ENCODE data around the gene PCNX2. TPM values are rescaled to one million over a fixed set of nuclear protein-coding genes. Genes with fewer than 3 reads are reported as not detected.

PCNX2 gene
- total and polyA plus RNA-seq, 2 experiments from 2014 or later: 5.0 to 13.7 TPM

DNA sequence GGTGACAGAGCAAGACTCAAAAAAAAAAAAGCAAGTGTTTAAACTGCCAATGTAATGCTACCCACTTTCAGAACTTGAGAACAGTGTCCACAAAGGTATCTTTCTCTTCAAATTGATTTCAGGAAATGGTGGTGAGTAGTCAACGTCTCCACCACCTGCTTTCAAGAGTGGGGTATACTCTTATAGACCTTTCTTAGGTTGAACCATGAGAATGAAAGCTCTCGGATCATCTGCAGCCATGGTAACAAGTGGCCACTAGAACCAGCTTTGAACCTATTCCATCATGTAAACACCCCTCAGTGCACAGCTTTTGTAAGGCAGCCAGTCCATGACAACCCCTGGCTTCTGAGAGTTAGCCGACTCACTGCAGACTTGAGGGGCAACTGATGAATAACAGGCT, 237.7 kb downstream of the PCNX2 start:
- H3K9ac ChIP-seq: no peak overlapping the region
- H2AFZ ChIP-seq: no peak overlapping the region
- WGBS, 2 experiments (ENCODE audit: low coverage in 1 of 2, low lambda C conversion rate in 2 of 2, missing lambda C conversion rate in 2 of 2): 95 to 96% methylated on average over 3 of the region's 3 CpGs
- H3K4me2 ChIP-seq (ENCODE audit: unreplicated experiment): no peak overlapping the region
- no peaks in the 10 kb centered on the region for H3K4me1 ChIP-seq (ENCODE audit: insufficient read depth)
- no peaks in the 10 kb centered on the region for H3K79me2 ChIP-seq (ENCODE audit: insufficient read depth)
- no peak overlapping the region for H3K27ac ChIP-seq
- no peak for DNase-seq
- no peaks in the 10 kb centered on the region for H3K9me3 ChIP-seq (ENCODE audit: low read depth)
- H3K27me3 ChIP-seq (replicated peaks; ENCODE audit: insufficient read depth): no peaks in the 10 kb centered on the region
- TF ChIP-seq EZH2 (IDR thresholded peaks at IDR 0.05; ENCODE audit: insufficient read depth, poor library complexity, severe bottlenecking) (no peak), EZH2phosphoT487 (IDR thresholded peaks at IDR 0.05; ENCODE audit: insufficient read depth, low read depth) (no peak)
- H3K9me2 ChIP-seq (ENCODE audit: insufficient read depth): no peaks in the 10 kb centered on the region
- no peaks in the 10 kb centered on the region for H3F3A ChIP-seq (ENCODE audit: insufficient read depth)
- H3K36me3 ChIP-seq (ENCODE audit: low read depth): 0 out of 2 replicates have a peak, but pooled peaks cover 8% of the 10 kb centered on the region
- H4K20me1 ChIP-seq (ENCODE audit: insufficient read depth): no peaks in the 10 kb centered on the region
- in situ Hi-C loops (cut with MboI): no loop called here
- no peak overlapping the region for H3K4me3 ChIP-seq

DNA sequence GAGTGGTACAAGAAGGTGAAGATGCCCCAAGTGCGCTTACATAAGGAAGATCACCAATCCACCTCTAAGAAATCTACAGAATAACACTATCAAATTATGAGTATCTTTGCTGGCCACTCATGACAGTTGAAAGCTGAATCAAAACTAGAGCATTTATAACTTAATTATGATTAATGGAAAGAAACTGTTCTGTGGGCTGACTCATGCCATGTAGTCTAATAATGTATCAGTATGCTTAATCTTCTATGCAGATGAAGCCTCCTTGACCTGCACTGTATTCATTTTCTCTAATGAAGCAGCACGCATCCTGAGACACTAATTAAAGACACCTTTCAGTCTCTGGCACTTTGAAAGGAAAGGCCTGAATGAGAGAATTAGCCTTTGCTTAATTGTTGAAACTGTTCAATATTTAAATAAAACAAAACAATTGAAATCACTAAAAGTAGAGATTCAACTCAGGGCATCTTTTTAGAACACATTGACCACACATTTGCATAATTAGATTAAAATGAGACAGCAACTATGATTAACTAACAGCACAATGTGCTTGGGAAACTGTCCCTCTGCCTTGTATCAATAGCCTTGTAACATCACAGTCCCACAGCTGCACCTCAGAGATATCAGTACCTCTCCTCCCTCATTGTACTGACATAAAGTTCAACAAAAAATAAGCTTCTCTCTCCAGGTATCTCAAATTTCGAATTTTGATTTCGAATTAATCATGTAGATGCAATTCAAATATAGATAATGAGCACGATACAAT, 239.5 kb downstream of the PCNX2 start:
- Histone ChIP-seq H3K4me3 (no peak overlapping the region), H3K9me2 (ENCODE audit: insufficient read depth) (no peaks in the 10 kb centered on the region), H3K4me1 (ENCODE audit: insufficient read depth) (no peaks in the 10 kb centered on the region), H4K20me1 (ENCODE audit: insufficient read depth) (no peaks in the 10 kb centered on the region), H3K4me2 (ENCODE audit: unreplicated experiment) (no peak overlapping the region), H3K9me3 (ENCODE audit: low read depth) (no peaks in the 10 kb centered on the region), H2AFZ (no peak overlapping the region), H3K27ac (no peak overlapping the region), H3K36me3 (ENCODE audit: low read depth) (0 out of 2 replicates have a peak, but pooled peaks cover 8% of the 10 kb centered on the region), H3K79me2 (ENCODE audit: insufficient read depth) (no peaks in the 10 kb centered on the region), H3K27me3 (replicated peaks; ENCODE audit: insufficient read depth) (no peaks in the 10 kb centered on the region), H3K9ac (no peak overlapping the region), H3F3A (ENCODE audit: insufficient read depth) (no peaks in the 10 kb centered on the region)
- WGBS, 2 experiments (ENCODE audit: low coverage in 1 of 2, low lambda C conversion rate in 2 of 2, missing lambda C conversion rate in 2 of 2): 87 to 92% methylated on average over 5 of the region's 5 CpGs
- DNase-seq: no peak
- no peak for TF ChIP-seq EZH2phosphoT487 (IDR thresholded peaks at IDR 0.05; ENCODE audit: insufficient read depth, low read depth)
- TF ChIP-seq EZH2 (IDR thresholded peaks at IDR 0.05; ENCODE audit: insufficient read depth, poor library complexity, severe bottlenecking): no peak
- in situ Hi-C loops (cut with MboI): no loop called here

DNA sequence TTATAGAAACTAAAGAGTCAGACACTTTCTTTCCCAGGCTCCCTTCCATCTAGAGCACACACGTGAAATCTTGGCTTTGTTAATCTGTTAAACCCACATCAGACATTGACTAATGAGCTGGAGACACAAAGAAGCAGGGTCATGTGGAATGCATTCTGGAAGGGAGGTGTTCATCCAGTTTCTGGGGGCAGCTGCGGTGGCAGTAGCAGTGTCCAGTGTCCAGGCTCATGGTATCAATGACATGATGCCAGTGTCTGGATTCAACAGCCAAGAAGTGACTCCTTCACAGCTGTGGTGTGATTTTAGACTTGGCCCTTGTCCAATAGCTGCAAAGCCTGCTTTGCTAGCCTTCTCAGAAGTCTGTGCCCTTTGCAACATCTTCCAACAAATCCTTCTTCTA, 249.9 kb downstream of the PCNX2 start:
- Histone ChIP-seq H2AFZ (no peak overlapping the region), H3K9me3 (ENCODE audit: low read depth) (no peaks in the 10 kb centered on the region), H4K20me1 (ENCODE audit: insufficient read depth) (no peaks in the 10 kb centered on the region), H3K79me2 (ENCODE audit: insufficient read depth) (no peaks in the 10 kb centered on the region), H3K4me2 (ENCODE audit: unreplicated experiment) (no peak overlapping the region), H3K36me3 (ENCODE audit: low read depth) (no peaks in the 10 kb centered on the region), H3K9me2 (ENCODE audit: insufficient read depth) (no peaks in the 10 kb centered on the region), H3K4me1 (ENCODE audit: insufficient read depth) (no peaks in the 10 kb centered on the region), H3F3A (ENCODE audit: insufficient read depth) (no peaks in the 10 kb centered on the region), H3K27me3 (replicated peaks; ENCODE audit: insufficient read depth) (no peaks in the 10 kb centered on the region), H3K27ac (no peak overlapping the region), H3K4me3 (no peak overlapping the region), H3K9ac (no peak overlapping the region)
- in situ Hi-C loops (cut with MboI): no loop called here
- WGBS, 2 experiments (ENCODE audit: low coverage in 1 of 2, low lambda C conversion rate in 2 of 2, missing lambda C conversion rate in 2 of 2): 28 to 47% methylated on average over 2 of the region's 2 CpGs
- peak; percentile 7 for DNase-seq
- TF ChIP-seq EZH2 (IDR thresholded peaks at IDR 0.05; ENCODE audit: insufficient read depth, poor library complexity, severe bottlenecking) (no peak), EZH2phosphoT487 (IDR thresholded peaks at IDR 0.05; ENCODE audit: insufficient read depth, low read depth) (no peak)

DNA sequence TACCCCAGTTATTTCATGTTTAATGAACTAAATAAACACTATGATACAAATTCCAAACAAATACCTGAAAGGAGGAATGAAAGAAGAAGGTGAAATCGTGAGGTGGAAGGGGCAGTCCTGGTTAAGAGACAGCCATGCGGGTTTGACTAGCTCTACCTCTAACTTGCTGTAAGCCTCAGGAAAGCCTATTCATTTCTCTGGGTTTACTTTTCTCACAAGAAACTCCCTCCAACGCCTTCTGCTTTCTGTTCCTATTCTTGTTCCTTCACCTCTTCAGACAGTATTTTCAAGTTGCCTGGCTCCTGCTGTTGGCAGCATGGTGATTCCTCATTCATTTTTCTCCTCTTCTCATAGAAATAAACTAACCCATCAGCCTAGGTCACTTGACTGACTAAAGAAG, 252.7 kb downstream of the PCNX2 start:
- Histone ChIP-seq H3K9me3 (ENCODE audit: low read depth) (no peaks in the 10 kb centered on the region), H3K9ac (no peak overlapping the region), H3K27me3 (replicated peaks; ENCODE audit: insufficient read depth) (no peaks in the 10 kb centered on the region), H3F3A (ENCODE audit: insufficient read depth) (no peaks in the 10 kb centered on the region), H3K4me2 (ENCODE audit: unreplicated experiment) (no peak overlapping the region), H2AFZ (no peak overlapping the region), H3K4me3 (no peak overlapping the region), H3K4me1 (ENCODE audit: insufficient read depth) (no peaks in the 10 kb centered on the region), H3K27ac (no peak overlapping the region), H4K20me1 (ENCODE audit: insufficient read depth) (no peaks in the 10 kb centered on the region), H3K36me3 (ENCODE audit: low read depth) (no peaks in the 10 kb centered on the region), H3K79me2 (ENCODE audit: insufficient read depth) (no peaks in the 10 kb centered on the region), H3K9me2 (ENCODE audit: insufficient read depth) (no peaks in the 10 kb centered on the region)
- no peak for TF ChIP-seq EZH2phosphoT487 (IDR thresholded peaks at IDR 0.05; ENCODE audit: insufficient read depth, low read depth)
- TF ChIP-seq EZH2 (IDR thresholded peaks at IDR 0.05; ENCODE audit: insufficient read depth, poor library complexity, severe bottlenecking): no peak
- no peak for DNase-seq
- in situ Hi-C loops (cut with MboI): no loop called here
- 94 to 96% methylated on average over 3 of the region's 3 CpGs for WGBS, 2 experiments (ENCODE audit: low coverage in 1 of 2, low lambda C conversion rate in 2 of 2, missing lambda C conversion rate in 2 of 2)

Data from GM23248 (cell line).